Panc1 (cell line): ENCODE data around the gene ARHGAP32.

Source experiments
- CTCF ChIP-seq: fragments of 450-650 bp; IDR thresholded peaks from 2 replicates; pipeline ENCODE4 v1.5.1; 2017; ENCODE audit warnings: mild to moderate bottlenecking
- POLR2AphosphoS5 ChIP-seq: IDR thresholded peaks from 2 replicates; pipeline ENCODE4 v1.6.1; 2012; ENCODE audit warnings: mild to moderate bottlenecking, low read depth, low read length, moderate library complexity
- REST ChIP-seq, 2 experiments: IDR thresholded peaks; 2 replicates each; pipeline ENCODE4 v1.6.1; 2011 to 2012; ENCODE audit warnings: low read depth in 2 of 2, control low read depth in 1 of 2, low read length in 1 of 2, mild to moderate bottlenecking in 1 of 2, moderate library complexity in 1 of 2; ENCODE audit not compliant: insufficient read depth in 1 of 2
- SIN3A ChIP-seq: IDR thresholded peaks from 2 replicates; pipeline ENCODE4 v1.6.1; 2012; ENCODE audit warnings: low read depth, mild to moderate bottlenecking, low read length, moderate library complexity, borderline replicate concordance; ENCODE audit not compliant: insufficient read depth
- TCF7L2 ChIP-seq: IDR thresholded peaks from 2 replicates; pipeline ENCODE4 v1.6.1; 2011; ENCODE audit warnings: mild to moderate bottlenecking, low read depth, low read length, inconsistent platforms

GRCh38 chr11:129236850-129237249, 44.7 kb upstream of the ARHGAP32 start:
- TF ChIP-seq CTCF (no peak), POLR2AphosphoS5 (no peak), REST (IDR thresholded peaks at IDR 0.05; ENCODE audit: insufficient read depth in 1 of 2, low read depth in 2 of 2, low read length in 1 of 2) (no peak), TCF7L2 (no peak), SIN3A (no peak)
